GM12878 (cell line): ENCODE results near the gene NHSL1.

Experiments
- CREM ChIP-seq: IDR thresholded peaks from 2 replicates; pipeline ENCODE4 v1.6.1; 2014; ENCODE audit warnings: antibody characterized with exemption, low read depth
- EP300 ChIP-seq, 2 experiments: fragments of 150-350 bp in 1 of 2; IDR thresholded peaks; 2 replicates each; pipeline ENCODE4 v1.6.1; 2011 to 2012; ENCODE audit warnings: low read depth in 2 of 2, low read length in 2 of 2, borderline replicate concordance in 1 of 2, improper control_type of control experiment in 1 of 2, inconsistent platforms in 1 of 2; ENCODE audit not compliant: control insufficient read depth in 1 of 2
- EZH2 ChIP-seq: IDR thresholded peaks from 2 replicates; pipeline ENCODE4 v1.6.1; 2012; ENCODE audit warnings: low read depth, mild to moderate bottlenecking, control low read depth, inconsistent platforms, low read length, borderline replicate concordance; ENCODE audit not compliant: control insufficient read depth
- FOXK2 ChIP-seq: fragments of 450-650 bp; IDR thresholded peaks from 2 replicates; pipeline ENCODE4 v1.6.1; 2017; ENCODE audit warnings: mild to moderate bottlenecking, moderate library complexity
- FOXM1 ChIP-seq: IDR thresholded peaks from 2 replicates; pipeline ENCODE4 v1.6.1; 2012; ENCODE audit warnings: low read depth, mild to moderate bottlenecking, inconsistent platforms, low read length, moderate library complexity
- NRF1 ChIP-seq: conservative IDR thresholded peaks from 2 replicates; pipeline ENCODE4 v1.6.1; 2011; ENCODE audit warnings: mild to moderate bottlenecking, low read depth, low read length, improper control_type of control experiment
- RELA ChIP-seq: fragments of 450-650 bp; IDR thresholded peaks from 2 replicates; pipeline ENCODE4 v1.8.0; 2014; ENCODE audit warnings: borderline replicate concordance; ENCODE audit not compliant: partially characterized antibody
- SP1 ChIP-seq: IDR thresholded peaks from one replicate; pipeline ENCODE4 v1.6.1; 2011; ENCODE audit warnings: low read depth, low read length
- TAF1 ChIP-seq: IDR thresholded peaks from 2 replicates; pipeline ENCODE4 v1.6.1; 2011; ENCODE audit warnings: mild to moderate bottlenecking, low read depth, low read length, borderline replicate concordance
- ZSCAN29 ChIP-seq: fragments of 450-650 bp; IDR thresholded peaks from 2 replicates; pipeline ENCODE4 v1.6.1; 2017; ENCODE audit warnings: mild to moderate bottlenecking, moderate library complexity
- TF ChIP-seq, protein P1 (sequence below), 3 experiments: IDR thresholded peaks in 2 of 3; conservative IDR thresholded peaks in 1 of 3; 2 replicates each; pipeline ENCODE4 v1.5.1; 2011; ENCODE audit warnings: low read depth in 3 of 3, low read length in 3 of 3, mild to moderate bottlenecking in 3 of 3, control low read depth in 2 of 3, moderate library complexity in 2 of 3, inconsistent platforms in 1 of 3, mixed read lengths in 1 of 3; ENCODE audit not compliant: control insufficient read depth in 2 of 3, insufficient read depth in 1 of 3; ENCODE audit errors: extremely low read depth in 1 of 3
- TF ChIP-seq, protein P2 (sequence below): fragments of 450-650 bp; IDR thresholded peaks from 2 replicates; pipeline ENCODE4 v1.6.1; 2017; ENCODE audit warnings: antibody characterized with exemption, mild to moderate bottlenecking, moderate library complexity

DNA sequence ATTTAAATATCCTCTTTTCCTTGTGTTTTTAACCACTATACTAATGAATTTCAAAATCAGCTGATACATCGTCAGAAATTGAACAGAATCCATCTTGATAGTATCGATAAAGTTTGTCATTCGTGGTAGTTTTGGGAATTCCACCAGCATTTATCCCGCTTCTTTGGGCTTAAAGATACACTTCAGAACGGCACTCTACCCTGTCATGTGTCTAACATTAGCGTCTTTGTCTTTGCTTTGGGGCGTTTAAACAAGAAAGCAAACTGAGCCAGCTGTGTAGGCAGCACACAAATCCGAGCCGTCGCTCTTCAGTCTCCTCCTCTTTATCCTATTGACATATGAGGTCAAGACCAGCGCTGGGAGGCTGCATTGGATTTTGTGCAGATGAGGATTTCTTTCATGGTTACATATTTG lies 27.5 kb upstream of the NHSL1 start:
- no peak for TF ChIP-seq EP300 (IDR thresholded peaks at IDR 0.05; ENCODE audit: borderline replicate concordance in 1 of 2, control insufficient read depth in 1 of 2, low read depth in 2 of 2, low read length in 2 of 2)
- TF ChIP-seq EZH2 = no peak
- TF ChIP-seq CREM = no peak
- TF ChIP-seq ZSCAN29 = no peak
- no peak for TF ChIP-seq NRF1
- TF ChIP-seq, protein P1, sequence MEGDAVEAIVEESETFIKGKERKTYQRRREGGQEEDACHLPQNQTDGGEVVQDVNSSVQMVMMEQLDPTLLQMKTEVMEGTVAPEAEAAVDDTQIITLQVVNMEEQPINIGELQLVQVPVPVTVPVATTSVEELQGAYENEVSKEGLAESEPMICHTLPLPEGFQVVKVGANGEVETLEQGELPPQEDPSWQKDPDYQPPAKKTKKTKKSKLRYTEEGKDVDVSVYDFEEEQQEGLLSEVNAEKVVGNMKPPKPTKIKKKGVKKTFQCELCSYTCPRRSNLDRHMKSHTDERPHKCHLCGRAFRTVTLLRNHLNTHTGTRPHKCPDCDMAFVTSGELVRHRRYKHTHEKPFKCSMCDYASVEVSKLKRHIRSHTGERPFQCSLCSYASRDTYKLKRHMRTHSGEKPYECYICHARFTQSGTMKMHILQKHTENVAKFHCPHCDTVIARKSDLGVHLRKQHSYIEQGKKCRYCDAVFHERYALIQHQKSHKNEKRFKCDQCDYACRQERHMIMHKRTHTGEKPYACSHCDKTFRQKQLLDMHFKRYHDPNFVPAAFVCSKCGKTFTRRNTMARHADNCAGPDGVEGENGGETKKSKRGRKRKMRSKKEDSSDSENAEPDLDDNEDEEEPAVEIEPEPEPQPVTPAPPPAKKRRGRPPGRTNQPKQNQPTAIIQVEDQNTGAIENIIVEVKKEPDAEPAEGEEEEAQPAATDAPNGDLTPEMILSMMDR (IDR thresholded peaks at IDR 0.05 in 2 of 3, conservative IDR thresholded peaks at IDR 0.05 in 1 of 3; ENCODE audit: control insufficient read depth in 2 of 3, extremely low read depth in 1 of 3, insufficient read depth in 1 of 3, low read depth in 3 of 3, low read length in 3 of 3) = no peak
- TF ChIP-seq SP1 = no peak
- TF ChIP-seq FOXM1 = no peak
- no peak for TF ChIP-seq FOXK2
- TF ChIP-seq RELA = no peak
- TF ChIP-seq, protein P2, sequence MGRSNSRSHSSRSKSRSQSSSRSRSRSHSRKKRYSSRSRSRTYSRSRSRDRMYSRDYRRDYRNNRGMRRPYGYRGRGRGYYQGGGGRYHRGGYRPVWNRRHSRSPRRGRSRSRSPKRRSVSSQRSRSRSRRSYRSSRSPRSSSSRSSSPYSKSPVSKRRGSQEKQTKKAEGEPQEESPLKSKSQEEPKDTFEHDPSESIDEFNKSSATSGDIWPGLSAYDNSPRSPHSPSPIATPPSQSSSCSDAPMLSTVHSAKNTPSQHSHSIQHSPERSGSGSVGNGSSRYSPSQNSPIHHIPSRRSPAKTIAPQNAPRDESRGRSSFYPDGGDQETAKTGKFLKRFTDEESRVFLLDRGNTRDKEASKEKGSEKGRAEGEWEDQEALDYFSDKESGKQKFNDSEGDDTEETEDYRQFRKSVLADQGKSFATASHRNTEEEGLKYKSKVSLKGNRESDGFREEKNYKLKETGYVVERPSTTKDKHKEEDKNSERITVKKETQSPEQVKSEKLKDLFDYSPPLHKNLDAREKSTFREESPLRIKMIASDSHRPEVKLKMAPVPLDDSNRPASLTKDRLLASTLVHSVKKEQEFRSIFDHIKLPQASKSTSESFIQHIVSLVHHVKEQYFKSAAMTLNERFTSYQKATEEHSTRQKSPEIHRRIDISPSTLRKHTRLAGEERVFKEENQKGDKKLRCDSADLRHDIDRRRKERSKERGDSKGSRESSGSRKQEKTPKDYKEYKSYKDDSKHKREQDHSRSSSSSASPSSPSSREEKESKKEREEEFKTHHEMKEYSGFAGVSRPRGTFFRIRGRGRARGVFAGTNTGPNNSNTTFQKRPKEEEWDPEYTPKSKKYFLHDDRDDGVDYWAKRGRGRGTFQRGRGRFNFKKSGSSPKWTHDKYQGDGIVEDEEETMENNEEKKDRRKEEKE = no peak
- TF ChIP-seq TAF1 = no peak
